DOHH2 (cell line): ENCODE results near the gene WHRN.
A peak's percentile ranks its signal among the peaks of the same experiment; 100 is the strongest.

Source experiments
- H3F3A ChIP-seq: fragments of 200-600 bp; sonication (generic), shearing (Covaris generic); 2 replicates; pipeline ENCODE4 v1.6.0; 2016; ENCODE audit warnings: antibody characterized with exemption, mild to moderate bottlenecking; ENCODE audit not compliant: control insufficient read depth, insufficient read depth
- H3K27ac ChIP-seq: fragments of 200-600 bp; sonication (generic); 2 replicates; pipeline ENCODE4 v1.5.1; 2014; ENCODE audit warnings: low read depth, mild to moderate bottlenecking, low read length, moderate library complexity
- H3K27me3 ChIP-seq: fragments of 200-600 bp; sonication (generic); 2 replicates; pipeline ENCODE4 v1.6.1; 2014; ENCODE audit warnings: mild to moderate bottlenecking, low read length, mixed read lengths; ENCODE audit not compliant: control insufficient read depth
- H3K36me3 ChIP-seq: fragments of 200-600 bp; sonication (generic); 2 replicates; pipeline ENCODE4 v1.6.1; 2014; ENCODE audit warnings: mild to moderate bottlenecking, low read length, moderate library complexity, mixed read lengths; ENCODE audit not compliant: control insufficient read depth
- H3K4me1 ChIP-seq: fragments of 200-600 bp; sonication (generic); 2 replicates; pipeline ENCODE4 v1.6.1; 2014; ENCODE audit warnings: mild to moderate bottlenecking, low read length, mixed read lengths; ENCODE audit not compliant: control insufficient read depth
- H3K4me2 ChIP-seq: fragments of 200-600 bp; sonication (generic); 2 replicates; pipeline ENCODE4 v1.6.0; 2014; ENCODE audit warnings: mild to moderate bottlenecking, low read length, moderate library complexity
- H3K4me3 ChIP-seq: fragments of 200-600 bp; sonication (generic); 2 replicates; pipeline ENCODE4 v1.5.1; 2014; ENCODE audit warnings: mild to moderate bottlenecking, low read length, mixed read lengths
- H3K79me2 ChIP-seq: fragments of 200-600 bp; sonication (generic); 2 replicates; pipeline ENCODE4 v1.6.1; 2014; ENCODE audit warnings: mild to moderate bottlenecking, low read length, mixed read lengths; ENCODE audit not compliant: control insufficient read depth
- H3K9me2 ChIP-seq: fragments of 200-600 bp; sonication (generic); replicated peaks from 2 replicates; pipeline ENCODE4 v1.6.1; 2014; ENCODE audit warnings: mild to moderate bottlenecking, low read length, mixed read lengths; ENCODE audit not compliant: control insufficient read depth
- H3K9me3 ChIP-seq: fragments of 200-600 bp; sonication (generic); 2 replicates; pipeline ENCODE4 v1.6.1; 2014; ENCODE audit warnings: antibody characterized with exemption, low read length, mixed read lengths; ENCODE audit not compliant: control insufficient read depth, insufficient read depth
- H4K20me1 ChIP-seq: fragments of 200-600 bp; sonication (generic); 2 replicates; pipeline ENCODE4 v1.6.0; 2014; ENCODE audit warnings: low read depth, mild to moderate bottlenecking, antibody characterized with exemption, low read length, moderate library complexity; ENCODE audit not compliant: control insufficient read depth, insufficient read depth
- EZH2phosphoT487 ChIP-seq: fragments of 200-600 bp; sonication (generic); IDR thresholded peaks from 2 replicates; pipeline ENCODE4 v1.6.1; 2017; ENCODE audit warnings: borderline replicate concordance, mild to moderate bottlenecking, antibody characterized with exemption, low read length, moderate library complexity, mixed read lengths
- TF ChIP-seq, protein P1 (sequence below): fragments of 200-600 bp; sonication (generic); IDR thresholded peaks from one replicate; pipeline ENCODE4 v1.5.1; 2014; ENCODE audit warnings: antibody characterized with exemption, mild to moderate bottlenecking, low read depth, low read length; ENCODE audit not compliant: poor library complexity, severe bottlenecking

WHRN gene

DNA sequence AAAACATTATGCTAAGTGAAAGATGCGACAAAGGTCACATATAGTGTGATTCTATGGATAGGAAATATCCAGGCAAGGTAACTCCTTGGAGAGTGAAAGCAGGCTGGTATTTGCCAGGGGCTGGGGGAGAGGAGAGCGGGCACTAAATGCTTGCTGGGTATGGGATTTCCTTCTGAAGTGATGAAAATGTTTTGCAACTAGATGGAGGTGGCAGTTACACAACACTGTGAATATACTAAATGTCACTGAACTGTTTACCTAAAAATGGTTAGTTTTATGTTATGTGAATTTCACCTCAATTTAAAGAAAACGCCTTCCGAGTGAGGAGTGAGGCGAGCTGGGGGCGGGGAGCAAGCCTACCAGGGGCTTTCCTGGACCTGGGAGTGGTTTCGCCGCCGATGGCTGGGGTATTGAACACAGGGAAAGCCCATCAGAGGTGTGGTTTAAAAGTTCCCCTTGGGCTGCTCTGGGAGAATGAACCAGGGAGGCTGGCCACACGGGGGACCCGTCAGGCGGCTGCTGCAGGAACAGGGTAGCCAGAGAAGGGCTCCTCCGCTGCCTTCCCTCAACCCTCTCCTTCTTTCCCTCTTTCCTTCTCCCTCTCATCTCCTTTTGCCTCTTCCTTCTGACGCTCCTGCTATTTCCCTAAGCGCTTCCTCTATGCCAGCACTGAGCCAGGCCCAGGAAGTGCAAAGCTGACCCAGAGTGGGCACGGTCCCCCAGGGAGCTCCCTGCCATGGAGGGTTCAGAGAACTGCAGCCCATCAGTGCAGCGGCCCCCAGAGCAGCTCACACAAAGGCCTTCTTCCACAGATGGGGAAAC is 122.4 kb downstream of the WHRN start:
- Histone ChIP-seq H3K4me3 (peak overlapping the region; percentile 78), H3K9me3 (no peaks in the 10 kb centered on the region), H3K4me1 (peaks cover 79% of the 10 kb centered on the region), H3F3A (peaks cover 25% of the 10 kb centered on the region), H4K20me1 (peaks cover 4% of the 10 kb centered on the region; the same call in 1 of the 2 replicates), H3K27ac (peak overlapping the region; percentile 95), H3K9me2 (no peaks in the 10 kb centered on the region), H3K79me2 (peaks cover 99% of the 10 kb centered on the region), H3K4me2 (peak overlapping the region; percentile 87), H3K36me3 (peaks cover 97% of the 10 kb centered on the region), H3K27me3 (no peaks in the 10 kb centered on the region)
- TF ChIP-seq, protein P1, sequence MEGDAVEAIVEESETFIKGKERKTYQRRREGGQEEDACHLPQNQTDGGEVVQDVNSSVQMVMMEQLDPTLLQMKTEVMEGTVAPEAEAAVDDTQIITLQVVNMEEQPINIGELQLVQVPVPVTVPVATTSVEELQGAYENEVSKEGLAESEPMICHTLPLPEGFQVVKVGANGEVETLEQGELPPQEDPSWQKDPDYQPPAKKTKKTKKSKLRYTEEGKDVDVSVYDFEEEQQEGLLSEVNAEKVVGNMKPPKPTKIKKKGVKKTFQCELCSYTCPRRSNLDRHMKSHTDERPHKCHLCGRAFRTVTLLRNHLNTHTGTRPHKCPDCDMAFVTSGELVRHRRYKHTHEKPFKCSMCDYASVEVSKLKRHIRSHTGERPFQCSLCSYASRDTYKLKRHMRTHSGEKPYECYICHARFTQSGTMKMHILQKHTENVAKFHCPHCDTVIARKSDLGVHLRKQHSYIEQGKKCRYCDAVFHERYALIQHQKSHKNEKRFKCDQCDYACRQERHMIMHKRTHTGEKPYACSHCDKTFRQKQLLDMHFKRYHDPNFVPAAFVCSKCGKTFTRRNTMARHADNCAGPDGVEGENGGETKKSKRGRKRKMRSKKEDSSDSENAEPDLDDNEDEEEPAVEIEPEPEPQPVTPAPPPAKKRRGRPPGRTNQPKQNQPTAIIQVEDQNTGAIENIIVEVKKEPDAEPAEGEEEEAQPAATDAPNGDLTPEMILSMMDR = peak; percentile 45
- TF ChIP-seq EZH2phosphoT487 = no peak

- no peak for TF ChIP-seq EZH2phosphoT487
- TF ChIP-seq, protein P1 = peak; percentile 38
- Histone ChIP-seq H3K27ac (peak overlapping the region; percentile 33), H3K4me1 (peaks cover 93% of the 10 kb centered on the region)
Observed at GRCh38 chr9:114378883-114379282, 126.4 kb downstream of the WHRN start.

DNA sequence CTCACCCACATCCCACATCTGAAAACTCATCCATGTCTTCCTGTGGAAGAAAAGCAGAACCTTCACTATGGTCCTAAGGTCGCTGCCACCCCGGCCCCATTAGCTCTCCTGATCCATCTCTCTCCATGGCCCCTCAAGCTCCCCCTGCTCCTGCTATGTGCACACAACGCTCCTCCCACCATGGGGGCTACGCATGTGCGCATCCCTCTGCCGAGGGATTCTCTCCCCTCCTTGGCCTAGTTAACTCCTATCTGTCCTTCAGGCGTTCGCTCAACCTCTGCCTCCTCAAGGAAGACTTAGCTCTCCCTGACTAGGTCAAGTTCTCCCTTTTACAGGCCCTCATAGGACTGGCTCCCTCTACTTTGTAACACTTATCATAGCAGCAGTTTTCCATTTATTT is 127.3 kb downstream of the WHRN start:
- Histone ChIP-seq H3K4me3 (no peak overlapping the region), H3K27ac (peak overlapping the region; percentile 33), H3K9me2 (no peaks in the 10 kb centered on the region), H3K79me2 (peaks cover 88% of the 10 kb centered on the region), H3K9me3 (no peaks in the 10 kb centered on the region), H4K20me1 (peaks cover 4% of the 10 kb centered on the region; the same call in 1 of the 2 replicates), H3F3A (peaks cover 34% of the 10 kb centered on the region), H3K4me1 (peaks cover 93% of the 10 kb centered on the region), H3K27me3 (no peaks in the 10 kb centered on the region), H3K4me2 (peak overlapping the region; percentile 13; the same call in 1 of the 2 replicates), H3K36me3 (peaks cover 93% of the 10 kb centered on the region)
- no peak for TF ChIP-seq EZH2phosphoT487
- TF ChIP-seq, protein P1 = no peak

More at GRCh38 chr9:114378883-114379282, 126.4 kb downstream of the WHRN start:
- Histone ChIP-seq H3K79me2 (peaks cover 95% of the 10 kb centered on the region), H4K20me1 (peaks cover 4% of the 10 kb centered on the region; the same call in 1 of the 2 replicates), H3K9me3 (no peaks in the 10 kb centered on the region), H3K4me2 (peak overlapping the region; percentile 10; the same call in 1 of the 2 replicates), H3K4me3 (no peak overlapping the region), H3K27me3 (no peaks in the 10 kb centered on the region), H3K36me3 (peaks cover 94% of the 10 kb centered on the region), H3K9me2 (no peaks in the 10 kb centered on the region), H3F3A (peaks cover 28% of the 10 kb centered on the region)
